ENCODE measurements around the gene ATP8A2. TPM values are rescaled to one million over a fixed set of nuclear protein-coding genes. Genes with fewer than 3 reads are reported as not detected.

The ATP8A2 gene
- total and polyA plus RNA-seq, 2 of the 4 experiments (the other 2 are of a cell fraction): 0.02 to 0.18 TPM

- in situ Hi-C loops (cut with MboI; ENCODE audit: low sequenced_read_pairs): no loop called here
- H3K14ac ChIP-seq (replicated peaks; ENCODE audit: low read depth, low read length): no peak overlapping the region
These were observed 20.4 kb upstream of the ATP8A2 start for GRCh38 chr13:25351404-25351803.

More at GRCh38 chr13:25351404-25351803, 20.4 kb upstream of the ATP8A2 start:
- no peak for TF ChIP-seq MAZ (IDR thresholded peaks at IDR 0.05; ENCODE audit: borderline replicate concordance, low read depth, low read length)
- TF ChIP-seq CHD1 (IDR thresholded peaks at IDR 0.05; ENCODE audit: low read depth, low read length): no peak
- TF ChIP-seq RFX5 (IDR thresholded peaks at IDR 0.05; ENCODE audit: low read depth, low read length): no peak
- no peak for TF ChIP-seq SMC3 (IDR thresholded peaks at IDR 0.05; ENCODE audit: low read depth, low read length)
- TF ChIP-seq MXI1 (IDR thresholded peaks at IDR 0.05; ENCODE audit: borderline replicate concordance, low read depth, low read length): no peak
- no peak for TF ChIP-seq RCOR1 (IDR thresholded peaks at IDR 0.05; ENCODE audit: insufficient replicate concordance, low read length)
- TF ChIP-seq, protein P1, sequence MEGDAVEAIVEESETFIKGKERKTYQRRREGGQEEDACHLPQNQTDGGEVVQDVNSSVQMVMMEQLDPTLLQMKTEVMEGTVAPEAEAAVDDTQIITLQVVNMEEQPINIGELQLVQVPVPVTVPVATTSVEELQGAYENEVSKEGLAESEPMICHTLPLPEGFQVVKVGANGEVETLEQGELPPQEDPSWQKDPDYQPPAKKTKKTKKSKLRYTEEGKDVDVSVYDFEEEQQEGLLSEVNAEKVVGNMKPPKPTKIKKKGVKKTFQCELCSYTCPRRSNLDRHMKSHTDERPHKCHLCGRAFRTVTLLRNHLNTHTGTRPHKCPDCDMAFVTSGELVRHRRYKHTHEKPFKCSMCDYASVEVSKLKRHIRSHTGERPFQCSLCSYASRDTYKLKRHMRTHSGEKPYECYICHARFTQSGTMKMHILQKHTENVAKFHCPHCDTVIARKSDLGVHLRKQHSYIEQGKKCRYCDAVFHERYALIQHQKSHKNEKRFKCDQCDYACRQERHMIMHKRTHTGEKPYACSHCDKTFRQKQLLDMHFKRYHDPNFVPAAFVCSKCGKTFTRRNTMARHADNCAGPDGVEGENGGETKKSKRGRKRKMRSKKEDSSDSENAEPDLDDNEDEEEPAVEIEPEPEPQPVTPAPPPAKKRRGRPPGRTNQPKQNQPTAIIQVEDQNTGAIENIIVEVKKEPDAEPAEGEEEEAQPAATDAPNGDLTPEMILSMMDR (conservative IDR thresholded peaks at IDR 0.05; ENCODE audit: low read depth, low read length): no peak
- TF ChIP-seq POLR2A (IDR thresholded peaks at IDR 0.05; ENCODE audit: low read depth, low read length): no peak
- TF ChIP-seq, protein P2, sequence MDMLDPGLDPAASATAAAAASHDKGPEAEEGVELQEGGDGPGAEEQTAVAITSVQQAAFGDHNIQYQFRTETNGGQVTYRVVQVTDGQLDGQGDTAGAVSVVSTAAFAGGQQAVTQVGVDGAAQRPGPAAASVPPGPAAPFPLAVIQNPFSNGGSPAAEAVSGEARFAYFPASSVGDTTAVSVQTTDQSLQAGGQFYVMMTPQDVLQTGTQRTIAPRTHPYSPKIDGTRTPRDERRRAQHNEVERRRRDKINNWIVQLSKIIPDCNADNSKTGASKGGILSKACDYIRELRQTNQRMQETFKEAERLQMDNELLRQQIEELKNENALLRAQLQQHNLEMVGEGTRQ (IDR thresholded peaks at IDR 0.05; ENCODE audit: low read depth, low read length): no peak
- H3K36me3 ChIP-seq (ENCODE audit: control insufficient read depth, insufficient read depth, low read length): no peaks in the 10 kb centered on the region
- no peak overlapping the region for H3K27ac ChIP-seq (ENCODE audit: insufficient read depth, low read length)
- WGBS, 2 experiments (ENCODE audit: extremely low coverage in 2 of 2, insufficient read length in 1 of 2): no CpG with 5 or more reads among the region's 1 CpG
- intact Hi-C loops (cut with micrococcal nuclease): no loop called here
- no peak overlapping the region for H3K4ac ChIP-seq (ENCODE audit: low read depth, low read length)
- no peaks in the 10 kb centered on the region for H3K9me3 ChIP-seq (ENCODE audit: control insufficient read depth, insufficient read depth, low read length)
- no peak overlapping the region for H2AFZ ChIP-seq (replicated peaks; ENCODE audit: low read length, poor library complexity)
- dilution Hi-C loops (cut with HindIII; ENCODE audit: low sequenced_read_pairs, unreplicated experiment): no loop called here
- no peak overlapping the region for H4K5ac ChIP-seq (ENCODE audit: low read depth, low read length)
- H3K79me1 ChIP-seq (ENCODE audit: low read depth in 1 of 2, low read length in 2 of 2): no peaks in the 10 kb centered on the region
- no peak overlapping the region for H4K91ac ChIP-seq (ENCODE audit: insufficient read depth, low read depth, low read length)
- H3K27me3 ChIP-seq (ENCODE audit: control insufficient read depth, insufficient read depth, low read length): peaks cover 5% of the 10 kb centered on the region
- H3K4me3 ChIP-seq (ENCODE audit: insufficient read depth, low read depth, low read length): no peak overlapping the region
- no peaks in the 10 kb centered on the region for H3K9me1 ChIP-seq (ENCODE audit: insufficient read depth, low read length)
- H2AK9ac ChIP-seq (replicated peaks; ENCODE audit: low read depth, low read length, poor library complexity): no peak overlapping the region
- ChIA-PET POLR2A (ENCODE audit: unreplicated experiment) (no interaction called here), CTCF (interaction anchor here (1.0 kb wide), 1 partner anchor 10 kb away, joined by 3 read pairs; no protein-coding TSS in a partner anchor)
- no peak overlapping the region for H3K4me2 ChIP-seq (ENCODE audit: low read depth, low read length)
- no peak overlapping the region for H2BK120ac ChIP-seq (ENCODE audit: low read depth, low read length)
- H2AK5ac ChIP-seq (ENCODE audit: low read depth, low read length): no peak overlapping the region
- H3K56ac ChIP-seq (ENCODE audit: extremely low read depth, insufficient read depth, low read length): no peak overlapping the region
- no peak for ATAC-seq (ENCODE audit: low read depth)
- no peak overlapping the region for H2BK5ac ChIP-seq (ENCODE audit: low read depth, low read length, poor library complexity, severe bottlenecking)
- H4K20me1 ChIP-seq (ENCODE audit: insufficient read depth, low read length): no peaks in the 10 kb centered on the region
- no peak overlapping the region for H3K23ac ChIP-seq (ENCODE audit: low read depth, low read length)
- no peaks in the 10 kb centered on the region for H3K4me1 ChIP-seq (ENCODE audit: control insufficient read depth, insufficient read depth, low read length)
- H3K18ac ChIP-seq (ENCODE audit: low read depth, low read length): no peak overlapping the region
- H2BK20ac ChIP-seq (ENCODE audit: low read depth, low read length): no peak overlapping the region
- DNase-seq: no peak
- H2BK15ac ChIP-seq (ENCODE audit: low read depth, low read length): no peak overlapping the region
- no peak overlapping the region for H3K9ac ChIP-seq (ENCODE audit: low read depth, low read length)
- no TSS peak for BruUV-seq (replicated peaks)
- H4K8ac ChIP-seq (ENCODE audit: low read depth in 2 of 2, low read length in 2 of 2): no peak overlapping the region
